ENCODE measurements around the gene ZNF324.
"Not testable (repeated sequence)": the region's sequence is repeated elsewhere in the genome, so short reads cannot be mapped to it uniquely, and the experiment has no call there.

ZNF324 gene

DNA sequence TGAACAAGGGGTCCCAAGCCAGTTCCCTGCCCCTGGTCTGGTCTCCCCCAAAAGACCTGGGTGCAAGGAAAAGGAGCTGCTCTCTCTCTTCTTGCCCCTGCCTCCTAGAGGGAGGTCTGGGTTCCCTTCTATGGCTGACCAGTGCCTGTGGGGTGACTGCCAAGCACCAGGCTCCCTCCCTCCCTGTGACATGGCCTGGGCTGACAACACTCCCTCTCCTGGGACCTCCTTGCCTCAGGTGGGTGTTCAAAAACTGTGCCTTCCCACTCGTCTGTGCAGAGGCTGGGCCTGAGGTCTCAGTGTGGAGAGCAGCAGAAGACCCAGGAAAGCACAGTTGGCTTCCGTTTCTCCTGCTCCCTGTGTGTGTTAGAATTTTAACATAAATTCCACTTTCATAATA lies 14.0 kb downstream of the ZNF324 start:
- no peak for TF ChIP-seq CTCF (IDR thresholded peaks at IDR 0.05; ENCODE audit: low read depth, low read length)
- no peak overlapping the region for H3K4me3 ChIP-seq (ENCODE audit: low read depth, low read length)

GRCh38 chr19:58482372-58482771 lies 15.5 kb downstream of the ZNF324 start:
- no peak overlapping the region for H3K4me3 ChIP-seq (ENCODE audit: low read depth, low read length)
- TF ChIP-seq CTCF (IDR thresholded peaks at IDR 0.05; ENCODE audit: low read depth, low read length), result no peak

GRCh38 chr19:58483776-58484175 lies 16.9 kb downstream of the ZNF324 start:
- H3K4me3 ChIP-seq (ENCODE audit: low read depth, low read length), result no peak overlapping the region
- no peak for TF ChIP-seq CTCF (IDR thresholded peaks at IDR 0.05; ENCODE audit: low read depth, low read length)

- H3K4me3 ChIP-seq (ENCODE audit: low read depth, low read length), result not testable (repeated sequence)
Observed at GRCh38 chr19:58484349-58484748, 17.5 kb downstream of the ZNF324 start.

DNA sequence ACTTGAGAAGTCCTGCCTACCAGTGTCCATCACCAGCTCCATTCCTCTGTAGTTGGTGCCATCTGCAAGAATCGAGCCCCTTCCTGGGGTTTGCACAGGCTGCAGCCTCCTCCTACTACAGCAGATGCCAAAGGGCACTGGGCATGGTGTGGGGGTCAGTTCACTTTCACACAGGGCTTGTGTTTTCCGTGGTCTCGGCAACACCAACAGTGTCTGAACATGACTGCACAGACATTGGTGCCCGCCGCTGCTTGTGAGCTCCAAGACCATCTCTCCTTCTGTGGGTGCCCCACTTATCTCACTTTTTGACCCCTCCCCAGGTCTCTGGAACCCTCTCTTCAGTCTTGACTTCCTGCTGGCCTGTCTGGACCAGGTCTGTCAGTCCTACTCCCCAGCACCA lies 24.5 kb downstream of the ZNF324 start:
- H3K4me3 ChIP-seq (ENCODE audit: low read depth, low read length), result no peak overlapping the region
- TF ChIP-seq CTCF (IDR thresholded peaks at IDR 0.05; ENCODE audit: low read depth, low read length), result no peak

DNA sequence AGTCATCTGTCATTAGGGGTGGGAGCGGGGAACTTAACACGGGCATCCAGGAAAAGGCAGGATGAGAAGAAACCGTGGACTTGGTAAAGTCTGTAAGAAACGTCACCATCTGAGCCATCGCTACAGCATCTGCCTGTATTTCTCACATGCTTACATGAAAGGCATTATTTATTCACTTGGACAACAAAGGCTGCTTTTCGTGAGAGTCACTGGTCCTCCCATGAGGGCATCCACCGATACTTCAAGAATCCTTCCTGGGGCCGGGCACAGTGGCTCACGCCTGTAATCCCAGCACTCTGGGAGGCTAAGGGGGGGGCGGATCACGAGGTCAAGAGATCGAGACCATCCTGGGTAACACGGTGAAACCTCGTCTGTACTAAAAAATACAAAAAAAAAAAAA lies 25.4 kb downstream of the ZNF324 start:
- no peak for TF ChIP-seq CTCF (IDR thresholded peaks at IDR 0.05; ENCODE audit: low read depth, low read length)
- H3K4me3 ChIP-seq (ENCODE audit: low read depth, low read length), result no peak overlapping the region

- no peak overlapping the region for H3K4me3 ChIP-seq (ENCODE audit: low read depth, low read length)
- TF ChIP-seq CTCF (IDR thresholded peaks at IDR 0.05; ENCODE audit: low read depth, low read length), result no peak
Observed at GRCh38 chr19:58497634-58498170, 30.8 kb downstream of the ZNF324 start.

- no peak for TF ChIP-seq CTCF (IDR thresholded peaks at IDR 0.05; ENCODE audit: low read depth, low read length)
- H3K4me3 ChIP-seq (ENCODE audit: low read depth, low read length), result peak overlapping the region; percentile 35
Observed at GRCh38 chr19:58498316-58499020, 31.6 kb downstream of the ZNF324 start.

All from WI38 (cell line).